GM23338 (cell line): Measurements from ENCODE around the gene FUT7. TPM values are rescaled to one million over a fixed set of nuclear protein-coding genes. Genes with fewer than 3 reads are reported as not detected.

Experiments
- ATAC-seq: fragments of 200-7000 bp; cut with Tn5 transposase; 3 replicates; pipeline ENCODE4 v1.9.1; 2020
- DNase-seq: peaks from one replicate; pipeline ENCODE4 v3.0.0-alpha.2; 2015; ENCODE audit warnings: low spot score
- H2AFZ ChIP-seq: fragments of 200-600 bp; sonication (generic); 2 replicates; pipeline ENCODE4 v1.8.0; 2016; ENCODE audit warnings: antibody characterized with exemption, mild to moderate bottlenecking, moderate library complexity
- H3F3A ChIP-seq: fragments of 200-600 bp; sonication (generic); replicated peaks from 2 replicates; pipeline ENCODE4 v1.8.0; 2017; ENCODE audit warnings: antibody characterized with exemption, mixed run types, low read depth
- H3K27ac ChIP-seq: fragments of 200-600 bp; sonication (generic); 2 replicates; pipeline ENCODE4 v1.6.1; 2016; ENCODE audit warnings: low read depth
- H3K27me3 ChIP-seq: fragments of 200-600 bp; sonication (generic); 2 replicates; pipeline ENCODE4 v1.8.0; 2016; ENCODE audit warnings: mild to moderate bottlenecking, mixed run types, moderate library complexity; ENCODE audit not compliant: insufficient read depth
- H3K36me3 ChIP-seq: fragments of 200-600 bp; sonication (generic); 2 replicates; pipeline ENCODE4 v1.8.0; 2016; ENCODE audit warnings: mild to moderate bottlenecking; ENCODE audit not compliant: insufficient read depth
- H3K4me1 ChIP-seq: fragments of 200-600 bp; sonication (generic); 2 replicates; pipeline ENCODE4 v1.8.0; 2016; ENCODE audit warnings: mild to moderate bottlenecking, moderate library complexity; ENCODE audit not compliant: insufficient read depth
- H3K4me2 ChIP-seq: fragments of 200-600 bp; sonication (generic); 2 replicates; pipeline ENCODE4 v1.7.1; 2017; ENCODE audit warnings: mixed run types
- H3K4me3 ChIP-seq: fragments of 200-600 bp; sonication (generic); 2 replicates; pipeline ENCODE4 v1.6.1; 2016; ENCODE audit warnings: mixed run types
- H3K79me2 ChIP-seq: fragments of 200-600 bp; sonication (generic); replicated peaks from 2 replicates; pipeline ENCODE4 v1.8.0; 2017; ENCODE audit warnings: mild to moderate bottlenecking; ENCODE audit not compliant: insufficient read depth
- H3K9me2 ChIP-seq: fragments of 200-600 bp; sonication (generic); 2 replicates; pipeline ENCODE4 v1.8.0; 2017; ENCODE audit not compliant: insufficient read depth
- H4K20me1 ChIP-seq: fragments of 200-600 bp; sonication (generic); replicated peaks from 2 replicates; pipeline ENCODE4 v1.8.0; 2017; ENCODE audit warnings: mild to moderate bottlenecking; ENCODE audit not compliant: insufficient read depth
- H3K27ac Mint-ChIP-seq: 2 replicates; pipeline ENCODE4 v1.8.0; 2020; ENCODE audit warnings: inconsistent platforms, mild to moderate bottlenecking, moderate library complexity, mixed read lengths
- H3K27me3 Mint-ChIP-seq: 3 replicates; pipeline ENCODE4 v1.8.0; 2022; ENCODE audit warnings: low read depth, mild to moderate bottlenecking, moderate library complexity, mixed read lengths, inconsistent platforms; ENCODE audit not compliant: insufficient read depth, poor library complexity
- H3K36me3 Mint-ChIP-seq: 3 replicates; pipeline ENCODE4 v1.8.0; 2021; ENCODE audit warnings: low read depth, mild to moderate bottlenecking, inconsistent platforms, moderate library complexity, mixed read lengths
- H3K4me1 Mint-ChIP-seq: 3 replicates; pipeline ENCODE4 v1.8.0; 2020; ENCODE audit warnings: mild to moderate bottlenecking, inconsistent platforms, mixed read lengths
- H3K4me3 Mint-ChIP-seq: 3 replicates; pipeline ENCODE4 v1.8.0; 2021; ENCODE audit warnings: moderate library complexity, mild to moderate bottlenecking, inconsistent platforms, mixed read lengths
- H3K9me3 Mint-ChIP-seq: 3 replicates; pipeline ENCODE4 v1.8.0; 2020; ENCODE audit warnings: moderate library complexity, mild to moderate bottlenecking, inconsistent platforms, mixed read lengths
- CREB1 ChIP-seq: fragments of 250-450 bp; sonication (Bioruptor Pico); IDR thresholded peaks from 2 replicates; pipeline ENCODE4 v1.5.0; 2020; ENCODE audit warnings: low read depth, mild to moderate bottlenecking, moderate library complexity
- CTCF ChIP-seq, 2 experiments: fragments of 200-600 bp in 1 of 2; sonication (generic) in 1 of 2; conservative IDR thresholded peaks; 2 replicates each; pipeline versions ENCODE4 v1.5.1 to v1.6.1; 2016 to 2017; ENCODE audit warnings: antibody characterized with exemption in 2 of 2, low read depth in 2 of 2, mild to moderate bottlenecking in 2 of 2, moderate library complexity in 1 of 2
- NANOG ChIP-seq: IDR thresholded peaks from 2 replicates; pipeline ENCODE4 v1.6.1; 2016; ENCODE audit warnings: antibody characterized with exemption, borderline replicate concordance
- POLR2AphosphoS5 ChIP-seq: IDR thresholded peaks from 2 replicates; pipeline ENCODE4 v1.6.1; 2016; ENCODE audit warnings: antibody characterized with exemption, low read depth
- REST ChIP-seq: IDR thresholded peaks from one replicate; pipeline ENCODE4 v1.6.1; 2018; ENCODE audit warnings: antibody characterized with exemption; ENCODE audit not compliant: unreplicated experiment
- ZNF114 ChIP-seq: fragments of 250-450 bp; sonication (Bioruptor Pico); IDR thresholded peaks from 2 replicates; pipeline ENCODE4 v1.5.0; 2020; ENCODE audit warnings: mild to moderate bottlenecking, moderate library complexity
- ZNF331 ChIP-seq: fragments of 250-450 bp; sonication (Bioruptor Pico); IDR thresholded peaks from 2 replicates; pipeline ENCODE4 v1.5.0; 2020; ENCODE audit warnings: low read depth, mild to moderate bottlenecking, moderate library complexity
- polyA plus RNA-seq: library from polyadenylated mRNA; unstranded; fragments of >200 nt; fragmentation: Nextera tagmentation; extraction: Ambion mirVana; gene quantifications from 2 replicates; pipeline ENCODE4 v1.2.1, GENCODE V29; 2016
- total RNA-seq: library from RNA; depleted of rRNA; stranded (reverse); fragments of >200 nt; shearing (Covaris generic); gene quantifications from 2 replicates; pipeline ENCODE4 v1.2.3, GENCODE V29; 2014
- TF ChIP-seq, protein P1 (sequence below): fragments of 250-450 bp; sonication (Bioruptor Pico); IDR thresholded peaks from 2 replicates; pipeline ENCODE4 v1.5.0; 2020; ENCODE audit warnings: mild to moderate bottlenecking, moderate library complexity

FUT7 gene
- total and polyA plus RNA-seq, 2 experiments from 2014 or later, result not detected

- TF ChIP-seq, protein P1, sequence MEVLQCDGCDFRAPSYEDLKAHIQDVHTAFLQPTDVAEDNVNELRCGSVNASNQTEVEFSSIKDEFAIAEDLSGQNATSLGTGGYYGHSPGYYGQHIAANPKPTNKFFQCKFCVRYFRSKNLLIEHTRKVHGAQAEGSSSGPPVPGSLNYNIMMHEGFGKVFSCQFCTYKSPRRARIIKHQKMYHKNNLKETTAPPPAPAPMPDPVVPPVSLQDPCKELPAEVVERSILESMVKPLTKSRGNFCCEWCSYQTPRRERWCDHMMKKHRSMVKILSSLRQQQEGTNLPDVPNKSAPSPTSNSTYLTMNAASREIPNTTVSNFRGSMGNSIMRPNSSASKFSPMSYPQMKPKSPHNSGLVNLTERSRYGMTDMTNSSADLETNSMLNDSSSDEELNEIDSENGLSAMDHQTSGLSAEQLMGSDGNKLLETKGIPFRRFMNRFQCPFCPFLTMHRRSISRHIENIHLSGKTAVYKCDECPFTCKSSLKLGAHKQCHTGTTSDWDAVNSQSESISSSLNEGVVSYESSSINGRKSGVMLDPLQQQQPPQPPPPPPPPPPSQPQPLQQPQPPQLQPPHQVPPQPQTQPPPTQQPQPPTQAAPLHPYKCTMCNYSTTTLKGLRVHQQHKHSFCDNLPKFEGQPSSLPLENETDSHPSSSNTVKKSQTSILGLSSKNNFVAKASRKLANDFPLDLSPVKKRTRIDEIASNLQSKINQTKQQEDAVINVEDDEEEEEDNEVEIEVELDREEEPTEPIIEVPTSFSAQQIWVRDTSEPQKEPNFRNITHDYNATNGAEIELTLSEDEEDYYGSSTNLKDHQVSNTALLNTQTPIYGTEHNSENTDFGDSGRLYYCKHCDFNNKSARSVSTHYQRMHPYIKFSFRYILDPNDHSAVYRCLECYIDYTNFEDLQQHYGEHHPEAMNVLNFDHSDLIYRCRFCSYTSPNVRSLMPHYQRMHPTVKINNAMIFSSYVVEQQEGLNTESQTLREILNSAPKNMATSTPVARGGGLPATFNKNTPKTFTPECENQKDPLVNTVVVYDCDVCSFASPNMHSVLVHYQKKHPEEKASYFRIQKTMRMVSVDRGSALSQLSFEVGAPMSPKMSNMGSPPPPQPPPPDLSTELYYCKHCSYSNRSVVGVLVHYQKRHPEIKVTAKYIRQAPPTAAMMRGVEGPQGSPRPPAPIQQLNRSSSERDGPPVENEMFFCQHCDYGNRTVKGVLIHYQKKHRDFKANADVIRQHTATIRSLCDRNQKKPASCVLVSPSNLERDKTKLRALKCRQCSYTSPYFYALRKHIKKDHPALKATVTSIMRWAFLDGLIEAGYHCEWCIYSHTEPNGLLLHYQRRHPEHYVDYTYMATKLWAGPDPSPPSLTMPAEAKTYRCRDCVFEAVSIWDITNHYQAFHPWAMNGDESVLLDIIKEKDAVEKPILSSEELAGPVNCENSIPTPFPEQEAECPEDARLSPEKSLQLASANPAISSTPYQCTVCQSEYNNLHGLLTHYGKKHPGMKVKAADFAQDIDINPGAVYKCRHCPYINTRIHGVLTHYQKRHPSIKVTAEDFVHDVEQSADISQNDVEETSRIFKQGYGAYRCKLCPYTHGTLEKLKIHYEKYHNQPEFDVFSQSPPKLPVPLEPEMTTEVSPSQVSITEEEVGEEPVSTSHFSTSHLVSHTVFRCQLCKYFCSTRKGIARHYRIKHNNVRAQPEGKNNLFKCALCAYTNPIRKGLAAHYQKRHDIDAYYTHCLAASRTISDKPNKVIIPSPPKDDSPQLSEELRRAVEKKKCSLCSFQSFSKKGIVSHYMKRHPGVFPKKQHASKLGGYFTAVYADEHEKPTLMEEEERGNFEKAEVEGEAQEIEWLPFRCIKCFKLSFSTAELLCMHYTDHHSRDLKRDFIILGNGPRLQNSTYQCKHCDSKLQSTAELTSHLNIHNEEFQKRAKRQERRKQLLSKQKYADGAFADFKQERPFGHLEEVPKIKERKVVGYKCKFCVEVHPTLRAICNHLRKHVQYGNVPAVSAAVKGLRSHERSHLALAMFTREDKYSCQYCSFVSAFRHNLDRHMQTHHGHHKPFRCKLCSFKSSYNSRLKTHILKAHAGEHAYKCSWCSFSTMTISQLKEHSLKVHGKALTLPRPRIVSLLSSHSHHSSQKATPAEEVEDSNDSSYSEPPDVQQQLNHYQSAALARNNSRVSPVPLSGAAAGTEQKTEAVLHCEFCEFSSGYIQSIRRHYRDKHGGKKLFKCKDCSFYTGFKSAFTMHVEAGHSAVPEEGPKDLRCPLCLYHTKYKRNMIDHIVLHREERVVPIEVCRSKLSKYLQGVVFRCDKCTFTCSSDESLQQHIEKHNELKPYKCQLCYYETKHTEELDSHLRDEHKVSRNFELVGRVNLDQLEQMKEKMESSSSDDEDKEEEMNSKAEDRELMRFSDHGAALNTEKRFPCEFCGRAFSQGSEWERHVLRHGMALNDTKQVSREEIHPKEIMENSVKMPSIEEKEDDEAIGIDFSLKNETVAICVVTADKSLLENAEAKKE, result no peak
- TF ChIP-seq ZNF331 (CRISPR knock-in tag), result no peak
- TF ChIP-seq ZNF114 (CRISPR knock-in tag), result no peak
Observed at GRCh38 chr9:137007108-137007815, 24.6 kb downstream of the FUT7 start (continued).

DNA sequence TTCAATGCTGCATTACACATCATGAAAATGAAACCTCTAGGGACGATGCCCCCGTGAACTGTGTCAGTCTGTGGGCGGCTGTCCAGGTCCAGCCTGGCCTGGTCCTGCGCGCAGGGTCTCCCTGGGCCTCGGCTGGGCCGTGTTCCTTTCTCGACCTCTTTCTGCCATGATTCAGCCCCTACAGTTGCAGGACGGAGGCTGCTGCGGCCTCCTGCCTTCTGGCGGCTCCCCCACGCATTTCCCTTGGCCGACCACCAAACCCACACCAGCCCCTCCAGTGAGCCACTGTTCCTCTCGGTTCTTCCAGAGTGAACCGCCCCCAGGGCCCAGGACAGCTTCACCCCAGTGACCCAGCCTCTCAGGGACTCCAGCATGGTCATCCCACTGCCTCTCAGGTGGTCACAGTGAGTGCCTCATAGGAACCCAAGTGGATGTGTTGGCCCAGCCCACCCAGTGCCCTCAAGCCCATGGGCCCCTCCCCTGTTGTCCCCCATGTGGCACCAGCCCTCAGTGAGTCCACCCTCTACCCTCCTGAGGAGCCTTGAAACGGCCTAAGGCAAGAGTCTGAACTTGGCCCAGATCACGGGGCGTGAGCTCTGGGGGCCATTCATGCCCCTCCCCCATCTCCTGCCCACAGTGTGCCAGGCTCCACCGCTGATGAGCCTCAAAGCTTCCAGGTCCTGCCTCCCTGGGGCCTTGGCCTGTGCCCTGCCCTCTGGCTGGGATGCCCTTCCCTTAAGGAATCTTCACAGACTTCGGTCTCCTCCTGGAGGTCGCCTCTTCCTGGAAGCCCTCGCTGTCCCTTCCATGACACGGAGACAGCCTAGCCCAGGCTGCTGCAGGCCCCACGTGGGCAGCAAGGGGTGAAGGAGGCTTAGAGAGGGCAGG lies 25.5 kb downstream of the FUT7 start:
- H2AFZ ChIP-seq, result no peak overlapping the region
- no peaks in the 10 kb centered on the region for H3K4me1 Mint-ChIP-seq
- H3K27ac Mint-ChIP-seq, result no peak overlapping the region
- ATAC-seq (no peak), DNase-seq (no peak)
- peaks cover 3% of the 10 kb centered on the region for H3K27me3 Mint-ChIP-seq
- no peaks in the 10 kb centered on the region for H4K20me1 ChIP-seq
- H3K36me3 ChIP-seq, result no peaks in the 10 kb centered on the region
- no peaks in the 10 kb centered on the region for H3K27me3 ChIP-seq
- no peak overlapping the region for H3K4me2 ChIP-seq
- no peak for TF ChIP-seq CTCF (conservative IDR thresholded peaks at IDR 0.05; ENCODE audit: low read depth in 2 of 2)
- TF ChIP-seq NANOG, result no peak
- TF ChIP-seq REST, result no peak
- no peak for TF ChIP-seq POLR2AphosphoS5
- no peak for TF ChIP-seq CREB1 (CRISPR knock-in tag)
- H3K36me3 Mint-ChIP-seq, result peaks cover 6% of the 10 kb centered on the region; the same call in 2 of the 3 replicates
- no peak overlapping the region for H3K4me3 ChIP-seq
- no peaks in the 10 kb centered on the region for H3K79me2 ChIP-seq
- H3K4me3 Mint-ChIP-seq, result no peak overlapping the region
- no peaks in the 10 kb centered on the region for H3K9me2 ChIP-seq
- no peak overlapping the region for H3K27ac ChIP-seq
- no peaks in the 10 kb centered on the region for H3F3A ChIP-seq
- no peaks in the 10 kb centered on the region for H3K4me1 ChIP-seq
- peaks cover 19% of the 10 kb centered on the region for H3K9me3 Mint-ChIP-seq
